Suppressor macrophage (primary cell): ENCODE data around the gene ACO1.
"Not testable (repeated sequence)": the region's sequence is repeated elsewhere in the genome, so short reads cannot be mapped to it uniquely, and the experiment has no call there.

ENCODE experiments used
- DNase-seq, 4 experiments: peaks; one replicate each; pipeline ENCODE4 v3.0.0-alpha.2; 2020 to 2022
- total RNA-seq, 17 experiments: gene quantifications; one replicate each; lab custom pipeline; 2026; ENCODE audit warnings: mixed read lengths in 6 of 17, inconsistent platforms in 3 of 17; lab: John Stamatoyannopoulos, UW

Gene ACO1
- 66.1 to 128 (median 99.8) reads per million in 17 experiments for total RNA-seq

GRCh38 chr9:32384364-32385151 is at the start of gene ACO1:
Gene ACO1 (plus strand): TSS chr9:32384643. CDS start chr9:32405507, 20,864 bp downstream.
- DNase-seq: peak; percentile 88 to 96 (median 93)

GRCh38 chr9:32334916-32335895 is 49.2 kb upstream of the ACO1 start:
- DNase-seq: no peak

GRCh38 chr9:32339424-32339823 is 45.0 kb upstream of the ACO1 start:
- no peak for DNase-seq

GRCh38 chr9:32340361-32340760 is 44.1 kb upstream of the ACO1 start:
- DNase-seq: no peak

GRCh38 chr9:32344551-32345182 is 39.8 kb upstream of the ACO1 start:
- no peak for DNase-seq

GRCh38 chr9:32345243-32345642 is 39.2 kb upstream of the ACO1 start:
- DNase-seq: no peak

GRCh38 chr9:32347571-32347970 is 36.9 kb upstream of the ACO1 start:
- no peak for DNase-seq

- no peak for DNase-seq
Observed at GRCh38 chr9:32348106-32348695, 36.2 kb upstream of the ACO1 start.

GRCh38 chr9:32349013-32349412 is 35.4 kb upstream of the ACO1 start:
- no peak for DNase-seq

GRCh38 chr9:32350682-32351081 is 33.8 kb upstream of the ACO1 start:
- DNase-seq: peak in 2 of 4 experiments; percentile 59 to 68

GRCh38 chr9:32351845-32352244 is 32.6 kb upstream of the ACO1 start:
- DNase-seq: peak; percentile 7 to 35 (median 24)

- DNase-seq: not testable (repeated sequence)
Observed at GRCh38 chr9:32353476-32353875, 31.0 kb upstream of the ACO1 start.

- DNase-seq: no peak
Observed at GRCh38 chr9:32359452-32359851, 25.0 kb upstream of the ACO1 start.

- no peak for DNase-seq
Observed at GRCh38 chr9:32360983-32361673, 23.3 kb upstream of the ACO1 start.

- no peak for DNase-seq
Observed at GRCh38 chr9:32371279-32371678, 13.2 kb upstream of the ACO1 start.

- DNase-seq: no peak
Observed at GRCh38 chr9:32371679-32372078, 12.8 kb upstream of the ACO1 start.

GRCh38 chr9:32376285-32376684 is 8.2 kb upstream of the ACO1 start:
- no peak for DNase-seq

- DNase-seq: peak; percentile 65 to 83 (median 72)
Observed at GRCh38 chr9:32378496-32378895, 5.9 kb upstream of the ACO1 start.

- peak; percentile 56 to 87 (median 78) for DNase-seq
Observed at GRCh38 chr9:32378993-32379729, 5.3 kb upstream of the ACO1 start.

- no peak for DNase-seq
Observed at GRCh38 chr9:32380944-32381343, 3.5 kb upstream of the ACO1 start.
